ENCODE data around the gene TAS2R8. TPM values are rescaled to one million over a fixed set of nuclear protein-coding genes. Genes with fewer than 3 reads are reported as not detected.

Gene TAS2R8
- total and polyA plus RNA-seq, 2 donors from 2014 or later = not detected

- Histone ChIP-seq H3K4me1 (ENCODE audit: control insufficient read depth in 2 of 3, insufficient read depth in 2 of 3, low read depth in 1 of 3, low read length in 3 of 3) (no peaks in the 10 kb centered on the region), H3K27me3 (ENCODE audit: control insufficient read depth, insufficient read depth, low read length) (no peaks in the 10 kb centered on the region), H3K9ac (ENCODE audit: low read length in 3 of 3) (no peak overlapping the region), H3K36me3 (ENCODE audit: control insufficient read depth in 2 of 3, insufficient read depth in 3 of 3, low read length in 3 of 3) (no peaks in the 10 kb centered on the region), H3K27ac (ENCODE audit: low read depth in 2 of 2, low read length in 2 of 2) (no peak overlapping the region), H3K9me3 (ENCODE audit: control insufficient read depth in 2 of 3, insufficient read depth in 1 of 3, low read length in 3 of 3) (no peaks in the 10 kb centered on the region), H3K4me3 (ENCODE audit: low read length in 3 of 3) (no peak overlapping the region)
- no peak for DNase-seq
- no peak for FAIRE-seq
- intact Hi-C loops (cut with DNase I) = no loop called here
- TF ChIP-seq, protein P1, sequence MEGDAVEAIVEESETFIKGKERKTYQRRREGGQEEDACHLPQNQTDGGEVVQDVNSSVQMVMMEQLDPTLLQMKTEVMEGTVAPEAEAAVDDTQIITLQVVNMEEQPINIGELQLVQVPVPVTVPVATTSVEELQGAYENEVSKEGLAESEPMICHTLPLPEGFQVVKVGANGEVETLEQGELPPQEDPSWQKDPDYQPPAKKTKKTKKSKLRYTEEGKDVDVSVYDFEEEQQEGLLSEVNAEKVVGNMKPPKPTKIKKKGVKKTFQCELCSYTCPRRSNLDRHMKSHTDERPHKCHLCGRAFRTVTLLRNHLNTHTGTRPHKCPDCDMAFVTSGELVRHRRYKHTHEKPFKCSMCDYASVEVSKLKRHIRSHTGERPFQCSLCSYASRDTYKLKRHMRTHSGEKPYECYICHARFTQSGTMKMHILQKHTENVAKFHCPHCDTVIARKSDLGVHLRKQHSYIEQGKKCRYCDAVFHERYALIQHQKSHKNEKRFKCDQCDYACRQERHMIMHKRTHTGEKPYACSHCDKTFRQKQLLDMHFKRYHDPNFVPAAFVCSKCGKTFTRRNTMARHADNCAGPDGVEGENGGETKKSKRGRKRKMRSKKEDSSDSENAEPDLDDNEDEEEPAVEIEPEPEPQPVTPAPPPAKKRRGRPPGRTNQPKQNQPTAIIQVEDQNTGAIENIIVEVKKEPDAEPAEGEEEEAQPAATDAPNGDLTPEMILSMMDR (IDR thresholded peaks at IDR 0.05; ENCODE audit: borderline replicate concordance, extremely low read depth, insufficient read depth) = no peak
Observed at GRCh38 chr12:10824957-10825356, 17.9 kb upstream of the TAS2R8 start.

DNA sequence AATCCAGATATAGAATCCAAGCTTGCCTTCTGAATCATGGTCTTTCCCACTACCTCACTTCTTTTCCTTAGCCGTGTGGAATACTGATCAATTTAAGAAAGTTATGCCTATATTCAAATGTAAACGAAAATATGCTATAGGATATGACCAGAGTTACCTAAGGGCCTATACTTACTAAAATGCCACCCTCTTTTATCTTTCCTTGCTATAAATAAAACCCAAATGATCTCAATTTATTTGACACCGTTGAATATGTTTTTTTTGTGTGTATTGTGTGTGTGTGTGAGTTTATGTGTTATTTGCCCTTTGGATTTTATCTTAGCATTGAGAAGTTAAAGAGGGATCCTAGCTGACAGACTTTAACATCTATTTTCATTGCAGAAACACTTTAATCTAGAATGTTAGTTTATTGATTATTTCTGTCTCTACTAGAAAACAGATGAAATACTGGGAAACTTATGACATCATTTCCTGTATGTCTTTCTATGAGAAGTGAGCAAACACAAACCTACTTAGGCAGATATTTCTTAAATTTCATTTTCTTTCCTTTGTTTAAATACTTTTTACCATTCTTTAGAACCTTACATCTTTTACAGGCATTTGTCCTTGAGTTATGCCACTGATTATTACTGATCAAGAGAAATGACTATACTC, 4.9 kb upstream of the TAS2R8 start:
- Histone ChIP-seq H3K9me3 (ENCODE audit: control insufficient read depth in 2 of 3, insufficient read depth in 1 of 3, low read length in 3 of 3) (no peaks in the 10 kb centered on the region), H3K27ac (ENCODE audit: low read depth in 2 of 2, low read length in 2 of 2) (no peak overlapping the region), H3K27me3 (ENCODE audit: control insufficient read depth, insufficient read depth, low read length) (no peaks in the 10 kb centered on the region), H3K36me3 (ENCODE audit: control insufficient read depth in 2 of 3, insufficient read depth in 3 of 3, low read length in 3 of 3) (no peaks in the 10 kb centered on the region), H3K4me3 (ENCODE audit: low read length in 3 of 3) (no peak overlapping the region), H3K4me1 (ENCODE audit: control insufficient read depth in 2 of 3, insufficient read depth in 2 of 3, low read depth in 1 of 3, low read length in 3 of 3) (no peaks in the 10 kb centered on the region), H3K9ac (ENCODE audit: low read length in 3 of 3) (no peak overlapping the region)
- TF ChIP-seq, protein P1 (IDR thresholded peaks at IDR 0.05; ENCODE audit: borderline replicate concordance, extremely low read depth, insufficient read depth) = no peak
- DNase-seq (no peak), FAIRE-seq (no peak)
- intact Hi-C loops (cut with DNase I) = no loop called here

DNA sequence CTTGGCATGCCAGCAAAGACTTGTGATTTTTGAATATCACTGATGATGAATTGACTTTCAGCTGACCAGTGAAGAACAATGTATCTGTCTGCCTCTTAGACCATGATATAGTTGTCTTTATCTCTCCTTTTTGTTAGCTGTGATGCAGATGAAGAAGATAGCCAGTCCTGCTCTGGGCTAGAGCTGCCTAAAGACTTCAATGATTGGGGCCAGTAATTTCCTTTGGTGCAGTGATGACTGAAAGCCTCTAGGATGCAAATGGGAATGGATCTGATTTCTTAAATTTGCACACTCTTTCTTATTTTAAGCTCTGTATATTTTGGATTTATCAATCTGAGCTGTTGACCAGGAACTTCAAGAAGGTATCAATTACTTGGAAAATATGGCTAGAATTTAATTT, 3.0 kb upstream of the TAS2R8 start, which contains the start of gene TAS2R9:
Gene TAS2R9 (minus strand): TSS at position 101 of the 400 bp plus-strand sequence. CDS start 93 bp downstream, at position 8.
- Histone ChIP-seq H3K9me3 (ENCODE audit: control insufficient read depth in 2 of 3, insufficient read depth in 1 of 3, low read length in 3 of 3) (no peaks in the 10 kb centered on the region), H3K36me3 (ENCODE audit: control insufficient read depth in 2 of 3, insufficient read depth in 3 of 3, low read length in 3 of 3) (no peaks in the 10 kb centered on the region), H3K4me3 (ENCODE audit: low read length in 3 of 3) (no peak within 1 kb of the TSS), H3K27me3 (ENCODE audit: control insufficient read depth, insufficient read depth, low read length) (no peaks in the 10 kb centered on the region), H3K27ac (ENCODE audit: low read depth in 2 of 2, low read length in 2 of 2) (no peak within 1 kb of the TSS), H3K4me1 (ENCODE audit: control insufficient read depth in 2 of 3, insufficient read depth in 2 of 3, low read depth in 1 of 3, low read length in 3 of 3) (no peaks in the 10 kb centered on the region), H3K9ac (ENCODE audit: low read length in 3 of 3) (no peak within 1 kb of the TSS)
- intact Hi-C loops (cut with DNase I) = no loop called here
- TF ChIP-seq, protein P1 (IDR thresholded peaks at IDR 0.05; ENCODE audit: borderline replicate concordance, extremely low read depth, insufficient read depth) = no peak
- DNase-seq (no peak), FAIRE-seq (no peak)

DNA sequence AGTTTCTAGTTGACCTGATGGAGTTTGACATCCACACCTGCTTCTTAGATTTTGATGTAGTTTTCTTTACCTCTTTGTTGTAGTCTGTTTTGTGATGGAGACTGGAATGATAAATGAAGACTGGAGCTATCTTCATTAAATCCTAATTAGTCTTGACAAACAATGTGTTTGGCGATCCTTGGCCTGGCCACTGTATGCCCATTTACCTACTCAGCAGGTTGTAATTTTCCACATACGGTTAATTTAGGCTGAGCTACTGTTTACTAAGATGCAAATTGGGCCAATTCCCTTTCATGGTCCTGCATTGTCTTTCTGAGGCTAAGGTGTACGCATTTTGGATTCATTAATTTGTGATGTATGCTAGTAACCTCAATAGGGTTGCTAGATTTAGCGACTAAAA, 4.5 kb downstream of the TAS2R8 start, which contains the start of gene TAS2R7:
Gene TAS2R7 (minus strand): TSS at position 41 of the 400 bp plus-strand sequence. CDS start 57 bp downstream, outside the sequence.
- H3K27ac ChIP-seq (ENCODE audit: low read depth in 2 of 2, low read length in 2 of 2) = no peak within 1 kb of the TSS
- H3K27me3 ChIP-seq (ENCODE audit: control insufficient read depth, insufficient read depth, low read length) = no peaks in the 10 kb centered on the region
- no peak within 1 kb of the TSS for H3K9ac ChIP-seq (ENCODE audit: low read length in 3 of 3)
- no peaks in the 10 kb centered on the region for H3K9me3 ChIP-seq (ENCODE audit: control insufficient read depth in 2 of 3, insufficient read depth in 1 of 3, low read length in 3 of 3)
- intact Hi-C loops (cut with DNase I) = no loop called here
- FAIRE-seq (no peak), DNase-seq (no peak)
- no peaks in the 10 kb centered on the region for H3K4me1 ChIP-seq (ENCODE audit: control insufficient read depth in 2 of 3, insufficient read depth in 2 of 3, low read depth in 1 of 3, low read length in 3 of 3)
- no peaks in the 10 kb centered on the region for H3K36me3 ChIP-seq (ENCODE audit: control insufficient read depth in 2 of 3, insufficient read depth in 3 of 3, low read length in 3 of 3)
- TF ChIP-seq, protein P1 (IDR thresholded peaks at IDR 0.05; ENCODE audit: borderline replicate concordance, extremely low read depth, insufficient read depth) = no peak
- no peak within 1 kb of the TSS for H3K4me3 ChIP-seq (ENCODE audit: low read length in 3 of 3)

Data from kidney (tissue), 14 donors.